Suprapubic skin (tissue), 3 donors: ENCODE data around the gene CARD14.

Experiments
- CTCF ChIP-seq, 2 donors: fragments of 200-600 bp in 1 of 2; fragments of 450-650 bp in 1 of 2; sonication (generic) in 1 of 2; IDR thresholded peaks; one replicate each; pipeline ENCODE4 v1.5.1; 2016 to 2019; ENCODE audit warnings: antibody characterized with exemption in 2 of 2, mild to moderate bottlenecking in 1 of 2, moderate library complexity in 1 of 2
- POLR2AphosphoS5 ChIP-seq, 3 donors: sonication (generic); formaldehyde crosslinking; IDR thresholded peaks; one replicate each; pipeline ENCODE4 v1.6.1; 2017; ENCODE audit warnings: antibody characterized with exemption in 3 of 3

GRCh38 chr17:80209765-80210164 is 39.9 kb downstream of the CARD14 start:
- TF ChIP-seq CTCF (IDR thresholded peaks at IDR 0.05) (no peak), POLR2AphosphoS5 (IDR thresholded peaks at IDR 0.05) (no peak)
